Measurements from ENCODE around the gene CUL2.
A peak's percentile ranks its signal among the peaks of the same experiment; 100 is the strongest.
"Not testable (repeated sequence)": the region's sequence is repeated elsewhere in the genome, so short reads cannot be mapped to it uniquely, and the experiment has no call there.

The CUL2 gene

DNA sequence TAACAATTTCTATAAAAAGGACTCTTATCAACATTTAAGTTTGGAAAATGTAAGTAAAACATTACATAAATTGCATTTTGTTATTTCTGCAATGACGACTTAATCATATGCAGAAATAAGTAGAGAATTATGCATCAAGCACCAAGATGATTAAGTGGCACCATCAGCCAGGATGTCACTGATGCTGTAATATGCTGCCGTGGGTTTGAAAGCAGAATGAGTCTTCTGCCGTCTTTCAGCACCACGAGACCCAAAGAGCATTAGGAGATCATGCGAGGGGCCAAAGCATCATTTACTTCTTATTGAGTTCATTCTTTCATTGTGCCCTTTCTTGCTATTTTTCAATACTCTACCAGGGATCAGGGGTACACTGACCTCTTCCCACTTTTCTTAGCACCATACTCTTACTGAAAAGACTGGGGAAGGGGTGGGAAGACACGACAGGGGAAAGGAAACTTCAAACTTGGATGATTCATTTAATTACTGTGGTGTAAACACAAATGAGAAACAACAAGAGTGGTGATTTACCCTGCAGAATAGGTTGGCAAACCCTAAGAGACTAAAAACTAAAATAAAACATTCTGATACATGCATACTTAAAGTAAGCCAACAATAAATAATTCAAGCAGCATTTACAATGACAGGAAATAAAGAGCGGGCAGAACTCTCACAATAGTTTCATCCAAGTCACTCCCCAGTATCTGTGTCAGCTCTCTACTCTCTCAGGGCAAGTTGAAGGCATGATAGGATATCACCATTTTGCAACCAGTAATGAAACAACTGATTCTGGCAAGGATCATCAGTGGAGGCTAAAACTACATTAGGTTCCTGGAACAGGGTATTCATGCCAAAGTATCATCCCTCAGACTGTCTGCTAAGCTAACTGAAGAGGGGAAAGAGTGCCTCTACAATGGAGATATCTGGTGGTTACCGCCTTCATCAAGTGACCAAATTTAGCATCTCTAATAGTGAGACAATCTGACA lies 70.8 kb downstream of the CUL2 start:
- no peak for DNase-seq (ENCODE audit: low read depth, low spot score)

DNA sequence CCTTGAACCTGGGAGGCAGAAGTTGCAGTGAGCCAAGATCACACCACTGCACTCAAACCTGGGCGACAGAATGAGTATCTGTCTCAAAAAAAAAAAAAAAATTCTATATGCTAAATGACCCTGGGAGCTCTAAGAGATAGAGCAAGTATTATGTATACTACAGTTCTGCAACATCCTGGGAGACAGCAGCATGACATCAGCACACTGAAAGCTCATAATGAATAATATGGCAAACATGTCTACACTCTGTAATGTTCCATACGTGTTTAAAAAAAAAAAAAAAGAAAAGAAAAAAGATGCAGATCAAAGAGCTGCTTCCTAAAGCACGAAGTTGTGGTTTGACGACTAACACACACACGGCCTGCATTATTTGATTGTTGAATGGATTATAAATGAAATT lies 72.5 kb downstream of the CUL2 start:
- DNase-seq (ENCODE audit: low read depth, low spot score), result no peak

DNA sequence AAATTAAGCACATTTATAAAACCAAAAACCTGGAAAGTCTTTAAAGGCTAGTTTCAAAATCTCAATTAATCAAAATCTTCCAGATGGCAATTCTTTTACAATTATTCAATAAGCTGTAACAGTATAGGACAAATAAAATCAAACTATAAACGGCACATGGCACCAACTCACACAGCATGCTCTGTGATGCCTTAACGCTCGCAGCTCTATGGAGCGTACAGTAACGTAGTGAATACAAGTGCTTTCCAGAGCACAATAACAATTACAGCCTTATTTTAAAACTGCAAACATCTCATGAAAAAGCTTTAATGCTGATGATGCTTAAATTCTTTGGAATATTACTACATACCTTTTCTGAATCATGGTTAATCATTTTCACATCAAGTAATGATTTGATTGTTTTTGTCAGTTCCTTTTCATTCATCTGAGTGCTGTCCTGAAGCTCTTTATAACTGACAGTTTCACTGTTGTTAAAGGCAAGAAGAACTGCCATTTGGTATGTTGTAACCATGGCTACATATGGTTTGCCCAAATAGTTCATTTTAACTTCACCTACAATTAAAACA lies 74.2 kb downstream of the CUL2 start:
- no peak for DNase-seq (ENCODE audit: low read depth, low spot score)

DNA sequence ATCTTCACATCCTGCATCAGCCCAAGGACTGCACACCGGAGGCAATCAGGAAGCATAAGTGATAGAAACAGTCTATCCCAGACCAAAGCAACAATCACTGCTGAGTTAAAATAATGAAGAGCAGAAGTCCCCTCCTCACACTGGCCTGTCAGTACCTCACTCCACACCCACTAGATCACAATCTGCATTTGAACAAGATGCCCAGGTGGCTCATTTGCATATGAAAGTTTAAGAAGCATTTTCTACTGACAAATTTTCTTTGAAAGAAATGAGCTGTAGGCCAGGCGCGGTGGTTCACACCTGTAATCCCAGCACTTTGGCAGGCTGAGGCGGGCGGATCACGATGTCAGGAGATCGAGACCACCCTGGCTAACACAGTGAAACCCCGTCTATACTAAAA lies 77.4 kb downstream of the CUL2 start:
- DNase-seq (ENCODE audit: low read depth, low spot score), result peak; percentile 48

DNA sequence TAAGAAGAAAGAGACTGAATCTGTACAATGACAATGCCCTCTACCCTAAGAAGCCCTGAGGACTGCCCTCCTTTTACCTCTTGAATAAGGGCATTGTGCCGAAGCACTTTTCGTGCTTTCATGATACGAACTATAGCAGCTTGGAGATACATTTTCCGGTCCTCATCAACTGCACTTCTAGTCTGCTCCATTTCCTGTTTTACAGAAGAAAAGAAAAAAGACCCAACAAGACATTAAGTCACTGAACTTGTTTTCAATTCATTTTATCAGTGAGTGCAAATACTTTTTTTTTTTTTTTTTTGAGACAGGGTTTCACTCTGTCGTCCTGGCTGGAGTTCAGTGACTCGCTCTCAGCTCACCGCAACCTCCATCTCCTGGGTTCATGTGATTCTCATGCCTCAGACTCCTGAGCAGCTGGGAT lies 78.4 kb downstream of the CUL2 start:
- no peak for DNase-seq (ENCODE audit: low read depth, low spot score)

DNA sequence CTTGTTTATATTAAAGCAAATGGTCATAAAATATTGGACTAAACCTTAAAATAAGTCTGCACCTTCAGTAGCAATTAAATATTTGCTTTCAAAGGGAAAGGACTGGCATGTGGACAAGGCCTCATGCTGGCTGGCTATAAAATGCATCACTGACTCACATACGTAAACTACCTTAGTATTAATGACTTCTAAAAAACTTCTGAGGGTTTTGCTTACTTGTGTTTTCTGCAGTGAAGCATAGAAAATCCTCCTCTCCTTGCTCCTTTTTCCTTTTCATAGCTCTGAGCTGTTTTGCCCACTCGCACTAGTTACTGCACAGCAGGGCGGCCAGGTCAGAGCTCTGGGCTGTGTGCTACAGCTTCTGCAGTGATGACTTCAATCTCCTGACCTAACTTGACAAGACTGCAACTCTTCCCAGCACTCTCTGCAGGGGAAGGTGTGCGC lies 82.3 kb downstream of the CUL2 start:
- DNase-seq (ENCODE audit: low read depth, low spot score), result peak; percentile 57

DNA sequence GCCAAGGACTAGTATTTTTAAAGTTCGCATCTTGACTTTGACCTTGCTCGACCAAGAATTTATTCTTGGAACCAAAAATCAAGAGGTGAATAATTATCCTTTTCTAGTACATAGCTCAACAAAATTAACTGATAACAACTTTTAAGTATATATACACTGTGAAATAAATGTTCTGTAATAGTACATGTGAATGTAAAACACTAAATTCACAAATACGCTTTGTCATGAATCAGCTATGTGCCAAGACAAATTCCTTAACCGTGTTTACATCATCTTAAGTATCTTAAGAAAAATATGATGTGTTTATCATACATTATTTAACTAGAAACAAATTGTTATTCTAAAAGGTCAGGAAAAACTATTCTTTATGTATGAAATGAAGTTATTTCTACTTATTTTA lies 83.3 kb downstream of the CUL2 start:
- no peak for DNase-seq (ENCODE audit: low read depth, low spot score)

DNA sequence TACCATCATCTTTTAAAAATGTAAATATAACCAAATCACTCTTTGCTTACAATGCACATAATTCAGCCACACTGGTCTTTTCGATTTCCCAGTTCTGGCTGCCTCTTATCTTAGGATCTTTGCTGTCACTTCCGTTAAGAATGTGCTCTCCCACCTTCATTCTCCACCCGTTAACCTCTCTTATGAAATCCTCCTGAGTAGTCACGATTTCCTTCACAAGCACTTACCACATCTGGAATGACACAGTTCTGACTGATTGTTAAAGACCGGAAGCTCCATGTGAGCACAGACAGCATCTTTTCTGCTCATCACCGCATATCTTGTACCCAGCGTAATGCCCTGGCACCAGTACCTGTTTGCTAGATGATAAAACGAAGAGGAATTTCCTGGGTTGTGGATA lies 84.3 kb downstream of the CUL2 start:
- no peak for DNase-seq (ENCODE audit: low read depth, low spot score)

DNA sequence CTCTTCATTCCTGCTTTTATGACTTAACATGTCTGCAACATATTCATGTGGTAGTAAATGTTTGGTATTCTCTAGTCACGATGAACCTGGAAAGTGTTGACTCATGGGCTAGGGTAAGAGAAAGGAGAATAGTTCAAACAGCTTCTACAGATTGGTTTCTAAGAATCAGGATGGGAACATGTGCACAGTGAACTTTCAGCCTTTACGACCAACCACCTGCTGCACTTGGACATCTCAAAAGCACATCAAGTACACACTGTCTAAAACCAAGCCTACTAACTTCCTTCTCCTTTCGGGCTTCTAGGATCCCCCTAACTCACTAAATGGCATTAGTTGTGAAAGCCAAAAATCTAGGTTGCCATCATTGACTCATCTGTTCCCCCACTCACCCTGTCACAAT lies 85.5 kb downstream of the CUL2 start:
- DNase-seq (ENCODE audit: low read depth, low spot score), result no peak

DNA sequence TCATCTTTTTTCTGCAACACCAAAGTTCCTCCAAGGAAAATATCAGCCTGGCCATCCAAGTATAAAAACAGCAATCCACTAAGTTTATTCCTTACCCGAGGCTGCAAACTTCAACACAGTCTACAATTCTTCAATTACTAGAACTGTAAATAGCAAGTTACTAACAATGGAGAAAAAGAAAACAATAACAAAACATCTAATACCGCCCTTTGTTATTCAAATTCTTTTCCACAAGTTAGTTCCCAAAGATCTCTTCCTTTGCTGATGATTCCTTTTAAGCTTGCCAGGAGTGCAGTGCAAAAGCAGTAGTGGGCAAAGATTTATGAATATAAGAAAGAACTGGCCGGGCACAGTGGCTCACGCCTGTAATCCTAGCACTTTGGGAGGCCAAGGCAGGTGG lies 86.2 kb downstream of the CUL2 start:
- no peak for DNase-seq (ENCODE audit: low read depth, low spot score)

DNA sequence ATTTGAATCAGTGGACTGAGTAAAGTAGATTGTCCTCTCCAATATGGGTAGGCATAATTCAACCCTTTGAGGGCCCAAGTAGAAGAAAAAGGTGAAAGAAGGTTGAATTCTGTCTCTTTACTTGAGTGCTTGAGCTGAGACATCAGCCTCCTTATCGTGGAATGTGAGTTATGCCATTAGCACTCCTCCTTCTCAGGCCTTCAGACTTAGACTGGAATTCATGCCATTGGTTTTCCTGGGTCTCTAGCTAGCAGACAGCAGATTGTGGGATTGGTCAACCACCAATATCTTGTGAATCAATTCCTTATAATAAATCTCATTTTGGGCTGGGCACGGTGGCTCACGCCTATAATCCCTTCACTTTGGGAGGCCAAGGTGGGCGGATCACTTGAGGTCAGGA lies 89.2 kb downstream of the CUL2 start:
- peak; percentile 39 for DNase-seq (ENCODE audit: low read depth, low spot score)

DNA sequence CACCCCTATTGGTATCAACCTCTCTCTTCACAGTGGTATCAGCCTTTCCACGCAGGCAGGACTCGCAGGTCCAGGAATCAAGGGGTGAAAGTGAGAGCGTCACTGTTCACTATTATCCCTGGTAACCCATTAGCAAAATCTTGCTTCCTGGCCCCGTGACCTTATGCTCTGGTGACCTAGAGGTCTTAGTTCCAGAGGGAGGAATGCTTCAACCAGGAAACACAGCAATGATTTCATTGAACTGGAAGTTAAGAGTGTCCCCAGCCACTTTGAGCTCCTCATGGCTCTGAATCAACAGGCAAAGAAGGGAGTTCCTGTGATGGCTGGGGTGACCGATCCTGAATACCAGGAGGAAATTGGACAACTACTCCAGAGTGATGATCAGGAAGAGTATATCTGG lies 90.6 kb downstream of the CUL2 start:
- no peak for DNase-seq (ENCODE audit: low read depth, low spot score)

DNA sequence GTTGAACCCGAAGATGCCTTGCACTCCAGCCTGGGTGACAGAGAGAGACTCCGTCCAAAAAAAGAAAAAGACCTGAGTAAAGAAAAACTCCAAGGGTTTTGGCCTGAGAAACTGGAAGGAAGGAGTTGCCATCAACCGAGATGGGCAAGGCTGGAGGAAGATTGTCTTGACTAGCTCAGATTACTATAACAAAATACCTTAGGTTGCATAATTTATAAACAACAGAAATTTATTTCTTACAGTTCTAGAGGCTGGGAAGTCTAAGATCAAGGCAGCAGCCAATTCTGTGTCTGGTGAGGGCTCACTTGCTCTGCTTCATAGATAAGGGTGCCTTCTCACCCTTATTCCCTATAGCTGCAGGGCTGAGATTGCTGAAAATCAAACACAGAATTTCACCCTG lies 91.2 kb downstream of the CUL2 start:
- no peak for DNase-seq (ENCODE audit: low read depth, low spot score)

DNA sequence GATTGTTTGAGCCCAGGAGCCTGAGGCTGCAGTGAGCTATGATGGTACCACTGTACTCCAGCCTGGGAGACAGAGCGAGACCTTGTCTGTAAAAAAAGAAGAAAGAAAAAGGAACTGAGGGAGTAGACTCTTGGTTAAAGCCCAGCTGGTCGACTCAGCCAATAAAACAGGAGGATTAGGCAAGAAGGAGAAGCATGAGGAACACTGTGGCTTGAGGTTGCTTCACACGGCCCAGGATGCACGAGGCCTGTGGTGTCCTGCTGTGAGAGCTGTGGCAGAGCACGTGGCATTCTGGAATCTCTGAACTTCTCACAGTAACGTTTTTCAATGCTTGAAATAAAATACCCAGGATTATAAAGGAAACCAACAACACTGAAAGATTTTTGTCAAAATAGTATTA lies 93.3 kb downstream of the CUL2 start:
- DNase-seq (ENCODE audit: low read depth, low spot score), result no peak

DNA sequence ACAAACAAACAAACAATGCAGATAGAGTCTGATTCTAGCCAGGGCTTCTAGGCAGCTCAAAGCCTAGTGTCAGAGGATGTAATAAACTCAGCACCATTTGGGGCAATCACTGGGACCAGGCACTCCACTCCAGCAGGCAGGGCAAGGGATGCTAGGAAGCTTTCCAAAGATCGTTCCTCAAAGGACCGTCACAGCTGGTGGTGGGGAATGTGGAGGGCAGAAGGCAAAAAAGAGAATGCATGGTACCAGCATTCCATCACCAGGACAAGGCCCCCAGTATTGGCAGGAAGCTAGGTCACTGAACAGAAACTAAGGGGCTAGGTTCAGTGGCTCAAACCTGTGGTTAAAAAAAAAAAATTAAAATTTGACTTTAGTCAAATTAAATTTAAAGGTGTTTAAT lies 94.2 kb downstream of the CUL2 start:
- DNase-seq (ENCODE audit: low read depth, low spot score), result peak; percentile 29

DNA sequence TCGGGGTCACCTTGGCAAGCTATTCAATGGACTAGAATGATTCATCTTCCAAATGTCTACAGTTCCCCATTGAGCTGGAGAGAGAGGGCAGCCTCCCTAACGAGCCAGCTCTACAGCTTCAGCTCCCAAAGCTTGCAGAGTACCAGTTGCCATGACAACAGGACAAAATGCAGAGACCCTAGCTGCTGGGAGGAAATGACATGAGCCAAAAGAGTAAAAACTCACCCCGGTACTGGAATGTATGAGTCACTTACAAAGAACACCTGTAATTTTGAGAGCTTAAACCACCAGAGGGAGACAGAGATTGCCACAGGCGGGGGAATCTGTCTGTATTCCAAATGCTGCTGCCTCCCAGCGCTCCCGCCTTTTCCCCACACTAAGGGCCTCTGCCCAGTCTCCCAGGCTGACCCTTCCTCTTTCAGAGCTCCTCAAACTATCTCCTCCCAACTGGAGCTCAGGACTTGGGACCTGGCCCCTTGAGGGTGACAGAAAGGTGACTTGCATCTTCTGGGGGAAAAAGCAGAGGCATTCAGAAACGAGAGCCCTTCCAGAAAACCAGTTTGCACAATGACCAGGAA lies 95.5 kb downstream of the CUL2 start:
- peak; percentile 92 for DNase-seq (ENCODE audit: low read depth, low spot score)

DNA sequence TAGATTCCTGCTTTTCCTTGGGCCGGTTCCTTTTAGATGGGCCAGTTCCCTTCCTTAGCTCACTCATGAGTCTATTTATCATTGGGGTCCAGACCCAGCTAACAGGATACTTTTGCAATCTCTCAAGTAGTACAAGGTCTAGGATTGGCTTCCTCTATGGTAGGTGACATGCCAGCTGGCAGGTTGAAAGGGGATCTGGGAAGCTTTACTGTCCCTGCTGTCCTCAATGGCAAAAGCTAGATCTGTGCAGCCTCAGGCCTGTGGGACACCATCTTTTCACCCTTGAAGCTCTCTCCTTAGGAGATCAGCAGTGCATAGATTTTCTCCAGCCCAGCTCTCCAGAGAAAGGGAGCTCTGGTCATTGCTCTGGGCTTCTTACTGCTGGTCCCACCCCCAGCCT lies 96.4 kb downstream of the CUL2 start:
- no peak for DNase-seq (ENCODE audit: low read depth, low spot score)

DNA sequence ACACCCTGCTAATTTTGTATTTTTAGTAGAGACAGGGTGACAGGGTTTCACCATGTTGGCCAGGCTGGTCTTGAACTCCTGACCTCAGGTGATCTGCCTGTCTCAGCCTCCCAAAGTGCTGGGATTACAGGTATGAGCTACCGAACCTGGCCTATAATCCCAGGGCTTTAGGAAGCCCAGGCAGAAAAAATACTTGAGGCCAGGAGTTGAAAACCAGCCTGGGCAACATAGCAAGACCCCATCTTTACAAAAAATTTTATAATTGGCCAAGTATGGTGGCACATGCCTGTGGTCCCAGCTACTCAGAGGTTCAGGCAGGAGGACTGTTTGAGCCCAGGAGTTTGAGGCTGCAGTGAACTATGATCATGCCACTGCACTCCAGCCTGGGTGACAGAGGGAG lies 99.0 kb downstream of the CUL2 start:
- not testable (repeated sequence) for DNase-seq (ENCODE audit: low read depth, low spot score)

DNA sequence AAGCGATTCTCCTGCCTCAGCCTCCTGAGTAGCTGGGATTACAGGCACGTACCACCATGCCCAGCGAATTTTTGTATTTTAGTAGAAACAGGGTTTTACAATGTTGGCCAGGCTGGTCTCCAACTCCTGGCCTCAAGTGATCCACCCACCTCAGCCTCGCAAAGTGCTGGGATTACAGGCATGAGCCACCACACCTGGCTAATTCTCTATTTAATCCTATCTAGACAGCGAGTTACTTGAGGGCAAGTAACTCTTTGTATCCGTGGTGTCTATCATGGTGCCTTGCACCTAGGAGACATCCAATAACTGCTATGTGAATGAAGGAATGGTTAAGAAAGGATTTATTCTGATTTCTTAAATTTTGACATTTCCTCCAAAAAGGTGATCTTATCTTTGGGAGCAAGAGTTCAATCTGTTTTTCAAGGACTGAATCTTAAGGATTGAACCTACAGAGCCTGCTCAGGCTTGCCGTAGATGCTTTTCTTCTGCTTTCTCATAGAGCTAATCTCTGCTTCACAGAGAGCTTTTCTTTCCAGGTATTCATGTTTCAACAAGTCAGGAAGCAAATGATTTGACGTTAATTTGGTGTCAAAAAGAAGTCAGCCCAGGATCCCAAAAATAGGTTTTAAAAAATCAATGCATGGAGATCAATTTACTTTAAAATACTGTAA lies 101.6 kb downstream of the CUL2 start:
- DNase-seq (ENCODE audit: low read depth, low spot score), result no peak

DNA sequence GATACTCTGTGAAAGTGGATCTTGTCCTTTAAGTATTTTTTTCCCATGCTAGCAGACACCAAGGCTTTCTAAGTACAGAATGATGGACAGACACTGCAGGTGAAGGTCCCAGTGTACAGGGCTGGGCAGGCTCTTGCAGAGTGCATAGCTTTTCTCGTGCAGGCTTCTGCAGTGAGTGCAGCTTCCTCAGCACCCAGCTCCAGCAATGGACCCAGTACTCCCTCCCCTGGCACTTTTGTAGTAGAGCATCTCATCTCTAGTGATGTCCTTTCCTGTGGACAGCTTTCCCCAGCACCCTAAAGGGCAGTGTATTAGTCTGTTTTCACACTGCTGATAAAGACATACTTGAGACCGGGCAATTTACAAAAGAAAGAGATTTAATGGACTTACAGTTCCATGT lies 104.3 kb downstream of the CUL2 start:
- DNase-seq (ENCODE audit: low read depth, low spot score), result peak; percentile 60

DNA sequence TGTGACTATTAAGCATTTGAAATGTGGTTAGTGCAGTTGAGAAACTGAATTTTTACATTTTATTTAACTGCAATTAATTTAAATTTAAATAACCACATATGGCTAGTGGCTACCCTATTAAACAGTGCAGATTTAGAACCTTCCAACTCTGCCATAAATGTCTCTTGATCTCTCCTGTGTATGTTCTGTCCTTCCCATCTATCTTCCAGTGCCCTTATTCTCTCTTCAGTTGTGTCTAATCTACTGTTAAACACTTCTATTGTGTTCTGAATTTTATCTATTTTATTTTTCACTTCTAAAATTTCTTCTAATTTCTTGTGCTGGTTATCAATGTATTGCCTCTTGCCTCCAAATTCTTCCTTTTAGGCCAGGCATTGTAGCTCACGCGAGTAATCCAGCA lies 105.0 kb downstream of the CUL2 start:
- DNase-seq (ENCODE audit: low read depth, low spot score), result no peak

DNA sequence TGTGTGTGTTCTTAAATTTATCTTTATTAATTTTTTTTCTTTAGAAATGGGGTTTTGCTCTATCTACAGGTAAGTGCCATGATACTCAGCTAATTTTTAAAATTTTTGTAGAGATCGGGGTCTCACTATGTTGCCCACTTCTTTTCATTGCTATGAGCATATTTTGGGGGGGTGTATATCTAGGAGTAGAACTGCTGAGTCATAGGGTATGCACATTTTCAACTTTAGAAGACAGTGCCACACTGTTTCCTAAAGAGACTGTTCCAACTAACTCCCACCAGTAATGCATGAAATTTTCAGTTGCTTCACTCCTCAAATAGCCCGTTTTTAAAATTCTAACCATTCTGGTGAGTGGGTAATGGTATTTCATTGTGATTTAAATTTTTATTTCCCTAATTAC lies 108.3 kb downstream of the CUL2 start:
- no peak for DNase-seq (ENCODE audit: low read depth, low spot score)

Data from ELF-1 (cell line).